ENCODE results near the gene GALNTL6. TPM values are rescaled to one million over a fixed set of nuclear protein-coding genes. Genes with fewer than 3 reads are reported as not detected.

The GALNTL6 gene
- total RNA-seq, 1 donor from 2014 or later: not detected

DNA sequence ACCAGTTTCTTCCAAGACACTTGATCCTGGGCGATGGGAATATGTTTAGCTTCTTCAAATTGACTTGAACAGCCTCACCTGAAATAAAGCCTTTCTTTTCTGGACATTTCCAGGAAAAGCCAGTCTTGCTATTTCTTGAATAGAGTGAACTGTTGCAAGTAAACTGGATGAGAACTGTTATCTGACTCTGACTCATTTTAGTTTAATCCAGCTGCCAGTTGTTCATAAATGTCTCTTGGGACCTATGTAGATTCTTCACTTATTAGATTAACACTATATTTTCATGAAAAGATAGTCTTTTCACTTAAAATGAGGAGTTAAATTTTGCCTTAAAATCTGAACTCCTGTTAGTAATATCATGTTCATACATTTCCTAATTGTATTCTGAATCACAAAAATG, 740.0 kb downstream of the GALNTL6 start:
- no peak for DNase-seq (ENCODE audit: low read depth)

DNA sequence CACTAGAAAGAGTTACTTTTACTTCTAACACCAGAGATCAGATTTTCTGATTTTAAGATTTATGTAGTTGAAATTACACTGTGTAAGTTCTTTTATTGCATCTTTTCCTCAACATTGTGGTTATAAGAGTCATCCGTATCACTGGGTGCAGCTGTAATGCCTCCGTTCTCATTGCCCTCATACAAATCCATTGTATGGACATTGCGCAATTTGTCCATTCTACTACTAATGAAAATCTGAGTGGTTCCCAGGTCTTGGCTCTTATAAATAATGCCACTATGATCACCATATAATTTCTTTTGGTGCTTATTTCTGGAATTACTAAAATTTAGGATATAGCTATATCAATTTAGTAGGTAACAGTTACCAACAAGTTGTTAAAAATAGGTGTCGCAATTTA, 741.4 kb downstream of the GALNTL6 start:
- no peak for DNase-seq (ENCODE audit: low read depth)

DNA sequence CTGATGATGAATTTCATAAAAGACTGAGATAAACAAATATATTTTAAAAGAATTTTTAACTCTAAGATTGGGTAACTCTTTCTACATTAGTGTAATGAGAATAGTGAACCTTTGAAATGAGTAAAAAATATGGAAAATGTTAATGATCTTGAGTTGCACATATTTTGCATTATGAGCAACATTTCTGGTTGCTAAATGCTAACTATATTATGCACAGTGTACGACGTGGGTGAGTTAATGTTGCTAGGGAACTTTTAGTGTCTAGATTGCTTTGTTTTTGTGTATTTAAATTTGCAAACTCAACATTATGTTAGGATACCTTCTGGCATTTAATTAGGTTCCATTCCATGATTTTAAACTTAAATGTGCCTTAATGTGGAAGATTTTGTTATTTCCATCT, 742.5 kb downstream of the GALNTL6 start:
- no peak for DNase-seq (ENCODE audit: low read depth)

DNA sequence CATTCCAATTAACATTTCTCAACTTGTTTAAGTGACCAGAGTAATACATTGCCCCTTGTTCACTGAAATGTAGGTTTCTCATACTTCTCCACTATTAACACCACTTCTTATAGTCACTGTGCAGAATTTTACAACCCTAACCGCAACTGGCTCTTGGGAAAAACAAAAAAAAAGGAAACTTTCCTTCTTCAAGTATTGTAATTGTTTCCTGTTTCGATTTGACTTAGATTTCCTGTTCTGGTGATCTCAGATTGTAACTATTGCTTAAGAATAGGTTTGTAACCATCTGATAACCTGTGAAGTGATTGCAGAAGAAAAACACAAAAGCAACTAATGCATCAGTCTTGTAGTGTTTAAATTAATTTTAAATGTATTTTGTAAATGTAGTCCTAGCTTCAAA, 760.7 kb downstream of the GALNTL6 start:
- DNase-seq (ENCODE audit: low read depth): no peak

DNA sequence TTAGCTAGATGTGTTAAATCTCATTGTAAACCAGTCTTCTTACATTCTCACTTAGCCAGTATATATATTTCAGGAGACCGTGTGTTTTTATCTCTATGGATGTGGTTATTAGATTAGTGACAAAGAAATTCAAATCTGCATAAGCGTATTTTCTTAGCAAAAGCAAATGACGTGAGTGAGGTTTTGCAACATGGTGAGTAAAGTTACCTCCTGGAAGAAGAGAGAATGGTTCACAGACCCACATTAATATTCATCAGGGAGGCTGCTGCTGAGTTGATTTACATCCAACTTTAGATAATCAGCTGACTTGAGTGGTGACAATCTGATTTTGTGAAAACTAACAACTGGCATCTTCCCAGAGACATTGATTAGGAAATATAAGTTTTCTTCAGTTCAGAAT, 765.5 kb downstream of the GALNTL6 start:
- DNase-seq (ENCODE audit: low read depth): peak; percentile 10

DNA sequence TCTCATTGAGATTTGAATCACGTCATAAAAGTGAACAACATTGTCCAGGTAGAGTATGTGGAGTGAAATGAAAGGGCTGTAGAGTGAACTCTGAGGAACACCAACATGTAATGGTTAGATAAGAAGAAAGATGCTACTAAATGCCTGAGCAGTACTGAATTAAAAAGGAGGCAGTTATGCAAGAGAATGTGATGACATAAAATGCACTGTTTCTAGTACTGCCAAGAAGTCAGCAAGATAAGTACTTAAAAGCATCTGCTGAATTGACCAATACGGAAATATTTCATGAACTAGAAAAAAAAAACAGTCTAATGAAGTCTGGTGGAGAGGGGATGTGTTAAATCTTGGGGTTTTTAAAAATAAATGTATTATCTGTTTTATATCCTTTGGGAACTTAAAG, 771.6 kb downstream of the GALNTL6 start:
- DNase-seq (ENCODE audit: low read depth): no peak

DNA sequence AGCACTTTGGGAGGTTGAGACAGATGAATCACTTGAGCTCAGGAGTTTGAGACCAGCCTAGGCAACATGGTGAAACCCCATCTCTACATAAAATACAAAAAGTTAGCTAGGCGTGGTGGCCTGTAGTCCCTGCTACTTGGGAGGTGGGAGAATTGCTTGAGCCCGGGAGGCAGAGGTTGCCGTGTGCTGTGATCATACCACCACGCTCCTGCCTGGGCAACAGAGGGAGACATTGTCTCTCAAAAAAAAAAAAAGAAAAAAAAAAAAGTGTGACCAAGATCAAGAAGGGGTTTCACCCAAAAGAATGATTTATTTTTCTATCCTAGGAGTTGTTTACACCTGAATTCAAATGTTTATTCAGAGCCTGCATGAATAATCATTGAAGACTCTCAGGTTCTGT, 783.0 kb downstream of the GALNTL6 start:
- peak; percentile 3 for DNase-seq (ENCODE audit: low read depth)

DNA sequence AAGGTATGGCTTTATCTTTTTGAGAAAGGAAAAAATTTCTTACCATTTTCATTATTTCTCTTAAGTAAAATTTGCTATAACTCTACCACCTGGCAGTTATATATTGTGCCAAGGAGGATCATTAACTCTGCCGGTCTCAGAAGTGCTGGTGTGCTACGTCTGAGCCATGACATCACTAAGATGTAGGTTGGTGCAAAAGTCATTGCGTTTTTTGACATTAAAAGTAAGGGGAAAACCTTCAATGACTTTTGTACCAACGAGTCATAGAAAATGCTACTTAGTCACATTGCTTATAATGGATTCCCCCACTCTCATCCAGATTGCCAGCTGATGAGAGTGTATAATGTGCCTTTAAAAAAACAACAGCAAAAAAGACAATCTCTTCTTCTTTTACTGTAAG, 786.4 kb downstream of the GALNTL6 start:
- no peak for DNase-seq (ENCODE audit: low read depth)

DNA sequence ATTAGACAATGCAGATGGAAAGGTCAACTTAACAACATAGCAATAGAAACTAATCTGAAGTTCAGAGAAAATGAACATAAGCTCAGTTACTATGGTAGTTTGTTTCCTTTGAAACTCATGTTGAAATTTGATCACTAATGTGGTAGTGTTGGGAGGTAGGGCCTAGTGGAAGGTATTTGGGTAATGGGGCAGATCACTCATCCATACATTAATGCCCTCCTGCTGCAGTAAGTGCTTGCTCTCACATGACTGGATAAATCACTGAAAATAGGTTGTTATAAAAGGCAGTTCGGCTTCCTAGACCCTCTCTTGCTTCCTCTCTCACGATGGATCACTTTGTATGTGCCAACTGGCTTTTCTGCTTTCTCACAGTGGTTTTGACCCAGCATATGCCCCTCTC, 788.0 kb downstream of the GALNTL6 start:
- peak; percentile 33 for DNase-seq (ENCODE audit: low read depth)

DNA sequence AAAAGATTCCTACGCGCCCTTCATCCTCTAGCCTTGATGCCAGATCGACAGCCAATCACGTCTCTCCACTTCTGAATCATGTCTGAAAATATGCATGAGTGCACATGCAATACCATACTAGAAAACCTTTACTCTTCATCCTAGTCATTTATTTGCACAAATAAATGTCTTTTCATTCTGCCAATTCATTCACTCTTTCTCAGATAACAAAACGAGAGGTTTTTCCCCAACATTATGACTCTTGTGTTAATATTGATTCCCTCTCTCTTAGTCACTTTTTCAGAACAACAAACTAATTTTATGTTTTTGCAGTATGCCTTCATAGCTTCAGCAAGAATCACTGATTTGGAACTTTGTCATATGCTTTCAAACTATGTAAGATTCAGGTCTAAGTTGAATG, 806.0 kb downstream of the GALNTL6 start:
- DNase-seq (ENCODE audit: low read depth): no peak

DNA sequence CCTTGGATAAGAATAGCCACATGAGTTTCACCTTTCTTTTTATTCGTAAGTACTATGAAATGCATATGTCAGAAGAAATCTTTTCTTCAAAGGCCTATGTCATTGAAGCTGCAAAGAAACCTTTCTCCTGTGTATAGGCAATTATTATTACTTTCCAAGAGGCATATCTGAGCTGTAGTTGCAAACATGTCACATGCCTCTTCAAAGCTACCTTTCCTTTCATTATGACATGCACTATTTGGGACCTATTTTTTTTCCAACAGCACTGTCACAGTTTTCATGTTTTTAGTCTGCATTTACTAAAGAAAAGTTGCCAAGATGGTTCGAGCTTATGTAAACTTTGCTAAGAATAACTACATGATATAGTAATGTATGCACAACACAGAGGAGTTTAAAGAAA, 806.6 kb downstream of the GALNTL6 start:
- no peak for DNase-seq (ENCODE audit: low read depth)

DNA sequence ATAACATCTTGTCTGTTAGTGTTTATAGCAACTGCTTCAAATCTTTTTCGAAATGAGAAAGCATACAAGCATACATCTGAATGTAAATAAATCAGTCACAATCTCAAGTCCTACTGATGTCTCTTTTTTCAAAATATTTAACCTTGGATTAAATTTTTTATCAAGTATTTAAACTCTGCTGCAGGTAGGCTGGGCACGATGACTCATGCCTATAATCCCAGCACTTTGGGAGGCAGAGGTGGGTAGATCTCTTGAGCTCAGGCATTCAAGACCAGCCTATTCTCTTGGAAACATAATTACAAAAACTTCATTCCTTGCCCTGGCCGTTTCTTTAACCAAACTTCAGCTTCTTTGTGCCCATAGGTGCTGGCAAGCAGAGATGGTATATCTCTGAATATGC, 815.1 kb downstream of the GALNTL6 start:
- no peak for DNase-seq (ENCODE audit: low read depth)

DNA sequence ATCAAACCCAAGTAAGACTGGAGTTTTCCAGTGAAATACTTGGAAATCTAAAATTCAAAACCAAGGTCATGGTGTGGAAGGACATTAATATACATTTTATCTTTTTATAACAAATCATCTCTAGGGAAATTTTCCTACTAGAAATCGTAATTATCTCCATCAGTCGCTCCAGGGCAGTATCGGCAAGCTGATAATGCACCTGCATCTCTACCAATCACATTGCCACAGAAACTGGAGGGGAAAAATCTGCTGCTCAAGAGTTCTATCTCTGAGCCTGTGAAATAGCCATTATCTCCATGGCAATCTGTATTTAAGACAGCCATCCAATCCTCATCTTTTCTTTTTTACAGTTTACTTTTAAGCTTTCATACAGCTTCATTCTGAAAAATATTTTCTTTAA, 817.1 kb downstream of the GALNTL6 start:
- DNase-seq (ENCODE audit: low read depth): no peak

DNA sequence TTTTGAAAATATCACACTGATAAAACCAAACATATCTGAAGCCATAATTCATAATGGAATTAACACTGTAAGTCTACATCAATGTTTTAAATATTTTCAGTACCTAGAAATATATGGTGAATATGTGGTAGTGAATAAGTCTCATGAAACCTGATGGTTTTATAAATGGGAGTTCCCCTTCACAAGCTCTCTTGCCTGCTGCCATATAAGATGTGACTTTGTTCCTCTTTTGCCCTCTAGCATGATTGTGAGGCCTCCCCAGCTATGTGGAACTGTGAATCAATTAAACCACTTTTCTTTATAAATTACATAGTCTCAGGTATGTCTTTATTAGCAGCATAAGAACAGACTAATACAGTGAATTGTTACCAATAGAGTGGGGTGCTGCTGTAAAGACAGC, 818.6 kb downstream of the GALNTL6 start:
- no peak for DNase-seq (ENCODE audit: low read depth)

DNA sequence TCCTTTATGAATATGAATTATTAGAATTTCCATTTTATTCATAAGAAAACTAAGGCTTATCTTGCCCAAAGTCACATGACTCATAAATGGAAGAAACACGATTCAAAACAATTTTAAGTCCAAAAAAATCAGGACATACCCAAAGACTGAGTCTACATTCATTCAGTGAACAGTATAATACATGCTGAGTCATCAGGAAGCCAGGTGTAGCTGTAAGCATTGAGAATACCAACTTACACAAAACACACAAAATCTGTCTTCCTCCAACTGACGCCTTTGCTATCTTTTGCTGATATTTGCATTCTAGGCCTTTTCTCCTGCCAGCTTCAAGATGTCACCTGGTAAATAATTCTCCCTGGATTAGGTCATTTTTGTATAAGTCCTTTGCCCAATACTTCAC, 835.3 kb downstream of the GALNTL6 start:
- peak; percentile 32 for DNase-seq (ENCODE audit: low read depth)

DNA sequence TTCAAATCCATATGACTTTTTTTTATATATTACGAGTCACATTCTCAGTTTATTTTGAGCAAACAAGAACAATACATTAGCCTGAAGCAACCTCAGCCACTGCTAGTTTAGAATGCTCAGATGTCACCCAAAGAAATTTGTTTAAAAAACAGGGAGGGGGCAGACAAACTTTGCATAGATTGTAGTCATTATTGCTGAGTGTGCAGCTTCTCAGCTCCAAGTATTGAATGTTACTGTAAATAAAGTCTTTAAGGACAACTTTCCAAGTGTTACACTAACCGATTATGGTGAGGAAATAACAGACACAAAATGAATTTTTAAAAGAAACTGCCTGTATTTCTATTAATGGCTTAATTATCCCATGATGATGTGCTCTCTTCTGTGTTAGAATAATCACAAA, 835.9 kb downstream of the GALNTL6 start:
- DNase-seq (ENCODE audit: low read depth): no peak

DNA sequence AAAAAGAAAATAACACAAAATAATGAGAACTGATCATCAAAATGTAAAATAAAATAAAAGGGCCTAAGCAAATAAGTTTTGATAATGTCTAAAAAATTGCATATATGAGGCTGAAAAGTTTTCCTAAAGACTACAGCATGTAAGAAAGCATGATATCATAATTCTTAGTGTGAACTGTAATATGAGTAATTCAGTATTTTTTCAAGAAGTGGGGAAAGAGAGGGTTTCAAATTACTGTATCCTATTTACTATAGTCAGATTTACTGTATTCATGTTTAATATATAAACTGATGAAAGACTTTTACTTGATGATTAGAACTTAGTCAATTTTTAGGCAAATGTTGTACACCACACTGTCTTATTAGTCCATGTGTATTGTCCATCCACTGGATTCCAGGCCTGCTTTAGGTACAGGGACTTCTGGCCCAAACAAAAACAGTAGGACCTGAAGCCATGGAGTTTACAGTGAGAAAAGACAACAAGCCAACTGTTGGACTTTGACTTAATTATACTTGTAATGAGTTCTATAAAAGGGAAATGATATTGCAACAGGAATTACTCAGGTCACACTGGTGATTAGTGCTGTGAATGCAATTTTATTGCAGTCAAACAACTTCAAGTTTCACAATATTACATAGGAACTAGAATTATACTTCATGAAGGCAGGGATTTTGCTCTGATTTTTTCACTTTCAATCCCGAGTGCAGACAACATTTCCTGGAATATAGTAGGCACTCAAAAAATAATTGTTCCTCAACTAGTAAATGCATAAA, 837.7 kb downstream of the GALNTL6 start:
- DNase-seq (ENCODE audit: low read depth): peak; percentile 64

DNA sequence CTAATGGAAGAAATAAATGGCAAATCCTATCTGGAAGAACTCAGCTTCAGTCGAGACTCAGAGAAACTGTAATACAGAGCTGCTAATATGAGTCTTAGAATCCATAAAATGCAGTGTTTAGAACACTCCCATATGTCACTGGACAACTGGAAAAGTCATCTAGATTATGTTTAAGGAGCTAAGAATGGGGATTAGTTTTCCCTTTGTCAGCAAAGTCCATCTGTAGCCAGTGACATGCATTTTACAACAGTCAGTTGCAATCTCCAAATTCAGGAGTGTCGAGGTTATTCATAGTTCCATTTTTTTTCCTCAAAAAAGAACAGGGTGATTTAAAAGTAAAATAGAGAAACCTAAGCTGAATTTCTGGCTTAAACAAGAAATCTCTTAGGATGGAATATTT, 838.8 kb downstream of the GALNTL6 start:
- DNase-seq (ENCODE audit: low read depth): no peak

DNA sequence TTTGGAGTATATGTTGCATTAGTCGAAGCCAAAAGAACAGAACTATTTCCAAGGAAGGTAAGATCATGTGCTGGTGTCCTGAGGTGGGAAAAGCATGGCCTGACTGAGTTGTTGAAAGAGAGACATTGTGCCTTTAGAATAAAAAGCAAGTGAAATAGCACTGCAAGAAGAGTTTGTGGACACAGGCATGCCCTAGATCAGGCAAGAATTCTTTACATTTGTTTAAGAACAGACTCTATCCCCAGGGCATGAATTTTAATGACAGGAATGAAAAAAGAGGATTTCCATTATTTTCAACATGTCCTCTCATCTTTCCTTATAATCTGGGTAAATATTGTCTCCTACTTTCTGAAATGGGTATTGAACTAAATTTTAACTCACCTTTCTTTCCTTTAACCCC, 839.2 kb downstream of the GALNTL6 start:
- DNase-seq (ENCODE audit: low read depth): no peak

DNA sequence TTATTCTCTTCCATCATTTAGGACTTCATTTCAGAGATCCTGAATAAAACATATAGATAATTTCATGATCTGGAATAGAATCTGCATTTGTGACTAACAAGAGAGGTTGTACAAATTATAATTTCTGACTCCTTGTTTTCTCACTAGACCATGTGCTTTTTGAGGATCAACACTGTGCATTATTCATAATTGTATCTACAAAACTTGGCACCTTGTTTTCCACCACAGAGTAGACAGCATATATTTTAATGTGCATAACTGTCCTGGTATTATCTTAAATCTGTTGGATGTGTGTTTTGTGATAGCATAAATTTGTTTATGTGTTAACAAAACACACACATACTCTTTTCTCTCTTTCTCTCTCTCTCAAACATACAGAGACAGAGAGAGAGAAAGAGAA, 840.5 kb downstream of the GALNTL6 start:
- DNase-seq (ENCODE audit: low read depth): no peak

DNA sequence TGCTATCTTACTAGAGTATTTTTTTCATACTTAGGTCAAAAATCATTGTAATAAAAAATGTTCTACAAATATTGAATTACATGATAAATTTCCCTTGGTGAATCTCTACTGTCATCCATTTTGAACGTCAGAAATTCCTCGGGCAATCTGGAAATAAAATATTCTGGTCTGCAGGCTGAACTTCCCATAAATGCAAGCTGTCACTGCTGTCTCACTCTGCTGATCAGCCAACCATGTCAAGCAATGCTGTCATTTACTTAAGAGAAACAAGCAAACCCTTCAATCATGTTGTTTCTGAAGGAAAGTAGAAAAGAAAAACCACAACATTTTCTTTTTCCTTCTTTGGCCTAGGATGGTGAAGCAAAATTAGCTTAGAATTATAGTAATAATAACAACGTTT, 841.3 kb downstream of the GALNTL6 start:
- DNase-seq (ENCODE audit: low read depth): peak; percentile 78

DNA sequence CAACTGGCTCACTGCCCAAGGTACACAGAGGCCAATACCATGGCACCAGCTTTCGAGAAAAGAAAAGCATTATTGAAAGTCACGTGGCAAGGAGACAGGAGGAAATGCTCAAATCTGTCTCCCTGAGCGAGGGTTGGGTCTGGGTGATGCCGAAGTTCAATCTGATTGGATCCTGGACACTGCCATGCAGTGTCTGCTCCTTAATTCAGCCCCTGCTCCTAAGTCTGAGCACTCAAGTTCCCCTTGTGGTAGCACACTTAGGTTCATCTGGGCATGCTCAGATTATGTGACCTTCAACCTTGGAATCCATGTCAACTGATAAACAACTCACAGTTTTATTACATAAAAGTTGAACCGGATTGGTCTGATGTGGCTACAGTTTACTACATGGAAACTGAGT, 842.9 kb downstream of the GALNTL6 start:
- no peak for DNase-seq (ENCODE audit: low read depth)

DNA sequence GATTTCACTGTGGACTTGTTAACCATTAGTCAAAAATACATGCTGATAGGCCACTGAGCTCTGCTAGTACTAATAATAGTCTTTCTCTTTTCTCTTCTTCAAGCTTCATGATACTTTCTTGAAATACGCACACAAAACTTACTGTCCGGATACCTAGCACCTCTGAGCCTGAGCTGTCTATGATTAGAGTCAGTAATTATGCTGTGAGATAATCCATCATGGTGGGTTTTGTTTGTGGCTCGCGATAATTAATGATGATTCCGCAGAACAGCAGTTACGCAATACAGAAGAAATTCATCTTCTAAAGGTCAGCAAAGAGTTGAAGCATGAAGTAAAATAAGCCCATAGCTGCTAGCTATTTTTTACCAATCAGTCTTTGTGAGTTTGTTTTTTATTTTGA, 843.9 kb downstream of the GALNTL6 start:
- DNase-seq (ENCODE audit: low read depth): peak; percentile 70

DNA sequence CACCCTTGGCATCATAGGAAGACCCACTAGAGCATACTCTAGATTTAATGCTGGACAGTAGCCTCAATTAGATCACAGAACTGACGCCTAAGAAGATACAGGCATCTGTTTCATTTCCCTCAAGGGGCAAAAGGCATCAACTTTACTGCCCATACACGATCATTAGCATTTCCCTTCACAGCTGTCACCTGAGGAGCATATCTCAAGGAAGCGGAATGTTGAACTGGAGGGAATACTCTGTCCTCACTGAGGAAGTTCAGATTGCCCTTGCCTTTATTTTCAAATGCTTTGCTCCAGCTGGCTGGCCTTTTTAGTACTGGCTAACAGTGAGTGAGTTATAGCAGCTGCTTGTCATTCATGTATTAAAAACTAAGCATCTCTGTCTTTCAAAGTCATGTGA, 847.0 kb downstream of the GALNTL6 start:
- no peak for DNase-seq (ENCODE audit: low read depth)

Data from renal cortical epithelial cell (primary cell).